NCI-H2081 treated with DMSO at 0.1 percent for 48 hours (cell line): Measurements from ENCODE around the gene SETD3.

Experiments used
- DNase-seq: peaks from one replicate; lab custom pipeline; 2025; lab: John Stamatoyannopoulos, UW

Gene SETD3

GRCh38 chr14:99479906-99480869 is at the start of gene SETD3:
Gene SETD3 (minus strand): TSS chr14:99480859. CDS start chr14:99465805, 15,054 bp downstream.
- no peak for DNase-seq

GRCh38 chr14:99529899-99530298 is 49.2 kb upstream of the SETD3 start:
- no peak for DNase-seq

GRCh38 chr14:99527427-99528076 is 46.9 kb upstream of the SETD3 start:
- no peak for DNase-seq

GRCh38 chr14:99527026-99527425 is 46.4 kb upstream of the SETD3 start:
- no peak for DNase-seq

GRCh38 chr14:99525699-99526080 is 45.0 kb upstream of the SETD3 start:
- no peak for DNase-seq

GRCh38 chr14:99524804-99525698 is 44.4 kb upstream of the SETD3 start:
- no peak for DNase-seq

- peak; percentile 76 for DNase-seq
Measured at GRCh38 chr14:99524091-99524661, 43.5 kb upstream of the SETD3 start.

- no peak for DNase-seq
Measured at GRCh38 chr14:99523704-99524055, 43.0 kb upstream of the SETD3 start.

- DNase-seq, result no peak
Measured at GRCh38 chr14:99522934-99523703, 42.5 kb upstream of the SETD3 start.

- no peak for DNase-seq
Measured at GRCh38 chr14:99522457-99522891, 41.8 kb upstream of the SETD3 start.

- no peak for DNase-seq
Measured at GRCh38 chr14:99522025-99522401, 41.4 kb upstream of the SETD3 start.

GRCh38 chr14:99521176-99522024 is 40.7 kb upstream of the SETD3 start:
- no peak for DNase-seq

- DNase-seq, result no peak
Measured at GRCh38 chr14:99520571-99521081, 40.0 kb upstream of the SETD3 start.

GRCh38 chr14:99519931-99520421 is 39.3 kb upstream of the SETD3 start:
- DNase-seq, result no peak

- no peak for DNase-seq
Measured at GRCh38 chr14:99519347-99519881, 38.8 kb upstream of the SETD3 start.

- peak; percentile 31 for DNase-seq
Measured at GRCh38 chr14:99518441-99519346, 38.0 kb upstream of the SETD3 start.

- DNase-seq, result no peak
Measured at GRCh38 chr14:99517643-99518381, 37.2 kb upstream of the SETD3 start.
